Measurements from ENCODE around the gene LRAT.

DNA sequence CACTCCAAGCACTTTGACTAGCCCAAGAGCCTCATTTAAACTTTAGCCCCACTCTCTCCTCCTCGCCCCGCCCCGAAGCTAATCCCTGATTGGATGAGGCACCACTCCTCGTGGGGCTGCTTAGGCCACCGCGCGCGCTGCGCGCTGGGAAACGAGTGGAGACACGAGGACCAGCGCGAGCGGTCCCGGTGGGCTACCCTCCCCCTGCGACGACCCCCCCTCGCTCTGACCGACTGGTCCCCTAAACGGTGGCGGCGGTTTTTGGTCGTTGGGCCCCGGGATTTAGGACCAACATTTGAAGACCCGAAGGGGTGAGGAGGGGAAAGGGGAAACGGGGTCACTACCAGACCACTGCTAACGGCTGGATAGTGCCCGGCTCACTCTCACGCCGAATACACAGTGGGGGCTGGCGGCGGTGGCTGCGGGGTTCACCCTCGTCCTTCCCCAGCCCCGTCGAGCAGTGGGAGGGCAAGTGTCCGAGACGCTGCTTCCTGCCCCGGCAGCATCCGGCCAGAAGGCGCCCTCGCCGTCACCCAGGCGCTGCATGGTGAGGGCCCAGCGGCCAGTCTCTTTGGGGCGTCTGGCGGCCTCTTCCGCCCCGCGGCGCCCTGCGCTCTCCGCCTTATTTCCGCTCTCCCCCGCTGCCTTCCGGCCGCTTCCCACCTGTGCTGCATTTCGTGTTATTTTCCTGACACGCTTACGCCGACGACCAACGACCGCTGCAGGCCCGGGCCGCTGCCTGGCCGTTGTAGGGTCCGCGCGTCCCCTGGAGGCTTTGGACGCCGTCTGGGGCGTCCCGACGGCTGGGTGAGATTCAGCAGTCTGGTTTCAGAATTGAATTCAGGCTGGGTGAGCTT, 37.6 kb downstream of the LRAT start, which contains the start of gene RBM46:
- TF ChIP-seq, protein P1, sequence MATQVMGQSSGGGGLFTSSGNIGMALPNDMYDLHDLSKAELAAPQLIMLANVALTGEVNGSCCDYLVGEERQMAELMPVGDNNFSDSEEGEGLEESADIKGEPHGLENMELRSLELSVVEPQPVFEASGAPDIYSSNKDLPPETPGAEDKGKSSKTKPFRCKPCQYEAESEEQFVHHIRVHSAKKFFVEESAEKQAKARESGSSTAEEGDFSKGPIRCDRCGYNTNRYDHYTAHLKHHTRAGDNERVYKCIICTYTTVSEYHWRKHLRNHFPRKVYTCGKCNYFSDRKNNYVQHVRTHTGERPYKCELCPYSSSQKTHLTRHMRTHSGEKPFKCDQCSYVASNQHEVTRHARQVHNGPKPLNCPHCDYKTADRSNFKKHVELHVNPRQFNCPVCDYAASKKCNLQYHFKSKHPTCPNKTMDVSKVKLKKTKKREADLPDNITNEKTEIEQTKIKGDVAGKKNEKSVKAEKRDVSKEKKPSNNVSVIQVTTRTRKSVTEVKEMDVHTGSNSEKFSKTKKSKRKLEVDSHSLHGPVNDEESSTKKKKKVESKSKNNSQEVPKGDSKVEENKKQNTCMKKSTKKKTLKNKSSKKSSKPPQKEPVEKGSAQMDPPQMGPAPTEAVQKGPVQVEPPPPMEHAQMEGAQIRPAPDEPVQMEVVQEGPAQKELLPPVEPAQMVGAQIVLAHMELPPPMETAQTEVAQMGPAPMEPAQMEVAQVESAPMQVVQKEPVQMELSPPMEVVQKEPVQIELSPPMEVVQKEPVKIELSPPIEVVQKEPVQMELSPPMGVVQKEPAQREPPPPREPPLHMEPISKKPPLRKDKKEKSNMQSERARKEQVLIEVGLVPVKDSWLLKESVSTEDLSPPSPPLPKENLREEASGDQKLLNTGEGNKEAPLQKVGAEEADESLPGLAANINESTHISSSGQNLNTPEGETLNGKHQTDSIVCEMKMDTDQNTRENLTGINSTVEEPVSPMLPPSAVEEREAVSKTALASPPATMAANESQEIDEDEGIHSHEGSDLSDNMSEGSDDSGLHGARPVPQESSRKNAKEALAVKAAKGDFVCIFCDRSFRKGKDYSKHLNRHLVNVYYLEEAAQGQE (IDR thresholded peaks at IDR 0.05; ENCODE audit: insufficient read depth in 1 of 2, low read depth in 2 of 2, low read length in 2 of 2): no peak
- TF ChIP-seq POLR2AphosphoS5 (IDR thresholded peaks at IDR 0.05; ENCODE audit: low read depth, low read length): no peak
